Transverse colon (tissue), 3 donors: Measurements from ENCODE around the gene DLG2.

Source experiments
- EP300 ChIP-seq: sonication (generic); formaldehyde crosslinking; IDR thresholded peaks from one replicate; pipeline ENCODE4 v1.6.1; 2017; ENCODE audit warnings: antibody characterized with exemption, low read depth
- POLR2A ChIP-seq: fragments of 450-650 bp; IDR thresholded peaks from one replicate; pipeline ENCODE4 v1.6.1; 2016; ENCODE audit warnings: antibody characterized with exemption, mild to moderate bottlenecking, moderate library complexity
- TF ChIP-seq, protein P1 (sequence below), 5 experiments: fragments of 200-600 bp in 3 of 5; fragments of 450-650 bp in 2 of 5; sonication (generic) in 3 of 5; IDR thresholded peaks; 1 replicate in 2 of 5; 2 replicates in 3 of 5; pipeline ENCODE4 v1.5.1; 2016 to 2017; ENCODE audit warnings: antibody characterized with exemption in 5 of 5, inconsistent platforms in 3 of 5, mild to moderate bottlenecking in 2 of 5, moderate library complexity in 1 of 5

DNA sequence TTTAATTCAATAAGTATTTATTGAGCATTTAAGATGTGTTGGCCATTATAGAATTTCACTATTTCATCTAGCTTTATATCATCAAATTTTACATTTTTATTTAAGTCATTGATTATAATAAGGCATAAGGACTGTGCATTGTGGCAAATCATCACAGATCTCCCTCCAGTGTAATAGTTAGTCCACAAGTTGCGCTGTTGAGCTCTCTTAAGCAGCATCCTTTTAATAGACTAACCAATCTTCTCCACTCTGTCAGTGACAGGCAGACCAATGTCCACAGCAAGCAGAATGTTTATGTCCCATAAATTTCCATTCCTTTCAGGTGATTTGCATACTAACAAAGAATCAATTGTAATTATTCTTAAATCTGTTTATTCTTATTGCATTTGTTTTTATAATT is 1745.7 kb downstream of the DLG2 start:
- TF ChIP-seq, protein P1, sequence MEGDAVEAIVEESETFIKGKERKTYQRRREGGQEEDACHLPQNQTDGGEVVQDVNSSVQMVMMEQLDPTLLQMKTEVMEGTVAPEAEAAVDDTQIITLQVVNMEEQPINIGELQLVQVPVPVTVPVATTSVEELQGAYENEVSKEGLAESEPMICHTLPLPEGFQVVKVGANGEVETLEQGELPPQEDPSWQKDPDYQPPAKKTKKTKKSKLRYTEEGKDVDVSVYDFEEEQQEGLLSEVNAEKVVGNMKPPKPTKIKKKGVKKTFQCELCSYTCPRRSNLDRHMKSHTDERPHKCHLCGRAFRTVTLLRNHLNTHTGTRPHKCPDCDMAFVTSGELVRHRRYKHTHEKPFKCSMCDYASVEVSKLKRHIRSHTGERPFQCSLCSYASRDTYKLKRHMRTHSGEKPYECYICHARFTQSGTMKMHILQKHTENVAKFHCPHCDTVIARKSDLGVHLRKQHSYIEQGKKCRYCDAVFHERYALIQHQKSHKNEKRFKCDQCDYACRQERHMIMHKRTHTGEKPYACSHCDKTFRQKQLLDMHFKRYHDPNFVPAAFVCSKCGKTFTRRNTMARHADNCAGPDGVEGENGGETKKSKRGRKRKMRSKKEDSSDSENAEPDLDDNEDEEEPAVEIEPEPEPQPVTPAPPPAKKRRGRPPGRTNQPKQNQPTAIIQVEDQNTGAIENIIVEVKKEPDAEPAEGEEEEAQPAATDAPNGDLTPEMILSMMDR (IDR thresholded peaks at IDR 0.05): no peak
- no peak for TF ChIP-seq EP300
- no peak for TF ChIP-seq POLR2A
